HUES6 (cell line): ENCODE measurements around the gene GPR42.

Experiments used
- H3K27ac ChIP-seq: 2 replicates; pipeline ENCODE4 v1.7.0; 2013; ENCODE audit warnings: low read depth, mild to moderate bottlenecking, low read length, inconsistent platforms
- H3K27me3 ChIP-seq: 2 replicates; pipeline ENCODE4 v1.6.1; 2013; ENCODE audit warnings: low read length; ENCODE audit not compliant: control insufficient read depth, insufficient read depth
- H3K36me3 ChIP-seq: 2 replicates; pipeline ENCODE4 v1.6.1; 2013; ENCODE audit warnings: low read length; ENCODE audit not compliant: control insufficient read depth, insufficient read depth
- H3K4me1 ChIP-seq: 2 replicates; pipeline ENCODE4 v1.6.1; 2013; ENCODE audit warnings: low read length; ENCODE audit not compliant: control insufficient read depth, insufficient read depth
- H3K4me3 ChIP-seq: 2 replicates; pipeline ENCODE4 v1.5.1; 2013; ENCODE audit warnings: low read depth, low read length
- H3K9ac ChIP-seq: one replicate; pipeline ENCODE4 v1.6.1; 2013; ENCODE audit warnings: mild to moderate bottlenecking, low read length
- H3K9me3 ChIP-seq: 2 replicates; pipeline ENCODE4 v1.6.1; 2013; ENCODE audit warnings: low read depth, low read length; ENCODE audit not compliant: control insufficient read depth, insufficient read depth

GPR42 gene

GRCh38 chr19:35381926-35382325, 11.1 kb downstream of the GPR42 start:
- Histone ChIP-seq H3K27me3 (no peaks in the 10 kb centered on the region), H3K27ac (no peak overlapping the region), H3K9me3 (peaks cover 46% of the 10 kb centered on the region), H3K4me3 (no peak overlapping the region), H3K9ac (no peak overlapping the region), H3K4me1 (peaks cover 2% of the 10 kb centered on the region; the same call in 1 of the 2 replicates), H3K36me3 (no peaks in the 10 kb centered on the region)

GRCh38 chr19:35383536-35383935, 12.7 kb downstream of the GPR42 start:
- Histone ChIP-seq H3K4me1 (no peaks in the 10 kb centered on the region), H3K27ac (no peak overlapping the region), H3K9me3 (peaks cover 53% of the 10 kb centered on the region), H3K9ac (no peak overlapping the region), H3K27me3 (no peaks in the 10 kb centered on the region), H3K36me3 (no peaks in the 10 kb centered on the region), H3K4me3 (no peak overlapping the region)

DNA sequence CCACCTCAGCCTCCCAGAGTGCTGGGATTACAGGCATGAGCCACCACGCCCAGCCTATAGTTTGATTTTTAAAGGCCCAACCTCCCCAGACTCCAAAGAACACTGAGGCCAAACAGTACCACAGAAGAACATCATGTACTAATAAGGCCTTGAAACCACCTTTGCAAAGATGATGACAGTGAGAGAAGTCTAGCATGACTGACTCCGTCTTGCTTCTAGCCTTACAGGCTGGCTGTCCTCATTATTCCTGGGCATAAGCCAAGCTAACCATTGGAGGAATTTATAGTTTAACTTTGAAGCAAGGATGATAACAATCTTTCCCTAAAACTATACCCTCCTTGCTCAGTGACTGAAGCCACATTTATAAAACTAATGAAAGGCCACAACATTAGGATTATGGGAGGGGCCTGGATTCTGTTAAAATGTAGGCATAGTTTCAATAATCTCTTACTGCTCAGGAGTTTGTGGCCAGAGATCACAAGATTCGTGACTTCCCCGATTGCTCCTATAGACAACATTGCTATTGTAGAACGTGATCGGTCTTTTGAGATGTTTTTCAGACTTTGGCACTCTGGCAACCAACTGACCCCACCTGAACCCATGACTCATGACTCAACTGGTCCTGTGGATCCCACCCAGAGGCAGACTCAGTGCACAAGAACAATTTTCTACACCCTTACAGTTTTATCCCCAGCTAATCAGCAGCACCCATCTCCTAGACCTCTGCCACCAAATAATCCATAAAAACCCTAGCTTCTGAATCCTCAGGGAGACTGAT, 17.6 kb downstream of the GPR42 start:
- Histone ChIP-seq H3K9ac (no peak overlapping the region), H3K9me3 (peaks cover 50% of the 10 kb centered on the region), H3K4me1 (no peaks in the 10 kb centered on the region; the same call in 1 of the 2 replicates), H3K4me3 (no peak overlapping the region), H3K27me3 (no peaks in the 10 kb centered on the region), H3K27ac (no peak overlapping the region), H3K36me3 (no peaks in the 10 kb centered on the region)

GRCh38 chr19:35389192-35389861, 18.5 kb downstream of the GPR42 start:
- peaks cover 44% of the 10 kb centered on the region for H3K9me3 ChIP-seq
- H3K27me3 ChIP-seq: no peaks in the 10 kb centered on the region
- no peak overlapping the region; the same call in 1 of the 2 replicates for H3K27ac ChIP-seq
- H3K4me3 ChIP-seq: no peak overlapping the region
- no peaks in the 10 kb centered on the region for H3K36me3 ChIP-seq
- no peak overlapping the region for H3K9ac ChIP-seq
- no peaks in the 10 kb centered on the region; the same call in 1 of the 2 replicates for H3K4me1 ChIP-seq

DNA sequence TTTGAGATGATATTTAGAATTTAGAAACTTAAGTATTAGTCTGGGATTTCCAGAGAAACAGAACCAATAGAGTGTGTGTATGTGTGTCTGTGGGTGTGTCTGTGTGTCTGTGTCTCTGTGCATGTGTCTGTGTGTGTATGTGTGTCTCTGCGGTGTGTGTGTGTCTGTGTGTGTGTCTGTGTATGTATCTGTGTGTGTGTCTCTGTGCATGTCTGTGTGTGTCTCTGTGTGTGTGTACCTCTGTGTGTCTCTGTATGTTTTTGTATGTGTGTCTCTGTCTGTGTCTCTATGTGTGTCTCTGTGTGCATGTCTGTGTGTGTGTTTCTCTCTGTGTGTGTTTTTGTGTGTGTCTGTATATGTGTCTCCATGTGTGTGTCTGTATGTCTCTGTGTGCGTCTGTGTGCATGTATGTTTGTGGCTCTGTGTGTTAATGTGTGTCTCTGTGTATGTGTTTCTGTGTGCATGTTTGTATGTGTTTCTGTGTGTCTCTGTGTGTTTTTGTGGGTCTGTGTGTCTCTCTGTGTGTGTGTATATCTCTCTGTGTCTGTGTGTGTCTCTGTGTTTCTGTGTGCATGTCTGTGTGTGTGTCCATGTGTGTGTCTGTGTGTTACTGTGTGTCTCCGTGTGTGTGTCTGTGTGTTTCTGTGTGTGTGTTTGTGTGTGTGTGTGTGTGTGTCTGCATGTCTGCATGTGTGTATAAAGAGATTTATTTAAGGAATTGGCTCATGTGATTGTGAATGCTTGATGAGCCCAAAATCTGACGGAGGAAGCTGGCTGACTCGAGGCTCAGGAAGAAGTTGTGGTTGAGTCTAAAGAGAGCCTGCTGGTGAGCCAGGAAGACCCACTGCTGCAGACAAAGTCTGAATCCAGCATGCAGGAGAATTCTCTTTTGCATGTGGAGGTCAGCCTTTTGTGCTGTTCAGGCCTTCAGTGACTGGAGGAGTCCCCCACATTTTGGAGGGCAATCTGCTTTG, 22.2 kb downstream of the GPR42 start:
- Histone ChIP-seq H3K9ac (no peak overlapping the region), H3K36me3 (no peaks in the 10 kb centered on the region), H3K4me1 (peaks cover 3% of the 10 kb centered on the region; the same call in 1 of the 2 replicates), H3K9me3 (peaks cover 17% of the 10 kb centered on the region), H3K4me3 (no peak overlapping the region), H3K27me3 (no peaks in the 10 kb centered on the region), H3K27ac (no peak overlapping the region)

GRCh38 chr19:35395382-35396199, 24.7 kb downstream of the GPR42 start:
- H3K27me3 ChIP-seq: no peaks in the 10 kb centered on the region
- no peak overlapping the region for H3K27ac ChIP-seq
- H3K9ac ChIP-seq: no peak overlapping the region
- no peaks in the 10 kb centered on the region for H3K9me3 ChIP-seq
- no peak overlapping the region for H3K4me3 ChIP-seq
- H3K36me3 ChIP-seq: no peaks in the 10 kb centered on the region
- peaks cover 3% of the 10 kb centered on the region; the same call in 1 of the 2 replicates for H3K4me1 ChIP-seq

- Histone ChIP-seq H3K4me1 (0 out of 2 replicates have a peak, but pooled peaks cover 3% of the 10 kb centered on the region), H3K27me3 (no peaks in the 10 kb centered on the region), H3K27ac (no peak overlapping the region), H3K36me3 (no peaks in the 10 kb centered on the region), H3K4me3 (no peak overlapping the region), H3K9me3 (no peaks in the 10 kb centered on the region), H3K9ac (no peak overlapping the region)
These were observed 25.5 kb downstream of the GPR42 start for GRCh38 chr19:35396240-35396885.

GRCh38 chr19:35397064-35397463, 26.2 kb downstream of the GPR42 start:
- no peak overlapping the region for H3K9ac ChIP-seq
- 0 out of 2 replicates have a peak, but pooled peaks cover 3% of the 10 kb centered on the region for H3K4me1 ChIP-seq
- no peak overlapping the region for H3K27ac ChIP-seq
- no peaks in the 10 kb centered on the region for H3K9me3 ChIP-seq
- H3K27me3 ChIP-seq: no peaks in the 10 kb centered on the region
- H3K4me3 ChIP-seq: no peak overlapping the region
- H3K36me3 ChIP-seq: no peaks in the 10 kb centered on the region

DNA sequence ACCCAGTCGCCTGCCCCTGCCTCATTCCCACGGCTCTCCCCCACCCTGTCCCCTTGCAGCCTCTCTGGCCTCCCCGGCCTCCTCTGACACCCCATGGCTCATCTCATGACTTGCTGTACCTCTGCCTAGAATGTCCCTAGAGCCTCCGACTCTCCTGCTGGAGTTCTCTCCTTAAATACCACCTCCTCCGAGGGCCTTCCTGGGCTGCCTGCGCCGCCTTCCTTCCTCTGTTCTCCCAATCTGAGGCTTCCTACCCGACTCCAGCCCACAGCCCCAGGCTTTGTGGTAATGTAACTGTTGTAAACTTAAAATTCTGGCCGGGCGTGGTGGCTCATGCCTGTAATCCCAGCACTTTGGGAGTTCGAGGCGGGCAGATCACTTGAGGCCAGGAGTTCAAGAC, 27.7 kb downstream of the GPR42 start:
- H3K27me3 ChIP-seq: no peaks in the 10 kb centered on the region
- 0 out of 2 replicates have a peak, but pooled peaks cover 3% of the 10 kb centered on the region for H3K4me1 ChIP-seq
- no peaks in the 10 kb centered on the region for H3K9me3 ChIP-seq
- H3K27ac ChIP-seq: no peak overlapping the region
- H3K36me3 ChIP-seq: no peaks in the 10 kb centered on the region
- no peak overlapping the region for H3K9ac ChIP-seq
- H3K4me3 ChIP-seq: no peak overlapping the region

- H3K27ac ChIP-seq: no peak overlapping the region
- no peak overlapping the region for H3K4me3 ChIP-seq
- no peak overlapping the region for H3K9ac ChIP-seq
- H3K27me3 ChIP-seq: no peaks in the 10 kb centered on the region
- H3K9me3 ChIP-seq: no peaks in the 10 kb centered on the region
- no peaks in the 10 kb centered on the region for H3K36me3 ChIP-seq
- H3K4me1 ChIP-seq: 0 out of 2 replicates have a peak, but pooled peaks cover 3% of the 10 kb centered on the region
These were observed 28.4 kb downstream of the GPR42 start for GRCh38 chr19:35399231-35399630.
